Type B pancreatic cell (in vitro differentiated cells): ENCODE measurements around the gene KRTAP16-1. TPM values are rescaled to one million over a fixed set of nuclear protein-coding genes. Genes with fewer than 3 reads are reported as not detected.
"Not testable (repeated sequence)": the region's sequence is repeated elsewhere in the genome, so short reads cannot be mapped to it uniquely, and the experiment has no call there.

Experiments
- DNase-seq: peaks from one replicate; pipeline ENCODE4 v3.0.0; 2021; ENCODE audit warnings: mixed read lengths; ENCODE audit not compliant: unreplicated experiment; ENCODE audit errors: extremely low spot score
- H3K27ac Mint-ChIP-seq: 2 replicates; pipeline ENCODE4 v1.8.0; 2021; ENCODE audit warnings: mild to moderate bottlenecking, mixed read lengths
- H3K27me3 Mint-ChIP-seq: 2 replicates; pipeline ENCODE4 v1.8.0; 2021; ENCODE audit warnings: mixed read lengths
- H3K36me3 Mint-ChIP-seq: 2 replicates; pipeline ENCODE4 v1.8.0; 2021; ENCODE audit warnings: mixed read lengths
- H3K4me1 Mint-ChIP-seq: one replicate; pipeline ENCODE4 v1.8.0; 2021; ENCODE audit warnings: mixed read lengths; ENCODE audit not compliant: unreplicated experiment
- H3K4me3 Mint-ChIP-seq: 2 replicates; pipeline ENCODE4 v1.8.0; 2021; ENCODE audit warnings: mild to moderate bottlenecking, mixed read lengths
- H3K9me3 Mint-ChIP-seq: 2 replicates; pipeline ENCODE4 v1.8.0; 2021; ENCODE audit warnings: mixed read lengths
- CTCF ChIP-seq: fragments of 200-600 bp; sonication (generic); conservative IDR thresholded peaks from 2 replicates; pipeline ENCODE4 v1.5.0; 2021; ENCODE audit warnings: antibody characterized with exemption, mild to moderate bottlenecking
- total RNA-seq: library from RNA; stranded (reverse); gene quantifications from 2 replicates; pipeline ENCODE4 v1.2.1, GENCODE V29; 2021; ENCODE audit warnings: low replicate concordance

The KRTAP16-1 gene
- total RNA-seq, 1 donor from 2014 or later, result not detected

- TF ChIP-seq CTCF, result no peak
- H3K36me3 Mint-ChIP-seq, result no peaks in the 10 kb centered on the region
- H3K4me3 Mint-ChIP-seq, result peak overlapping the region; percentile 27
- H3K4me1 Mint-ChIP-seq, result peaks cover 7% of the 10 kb centered on the region
- H3K27ac Mint-ChIP-seq, result peak overlapping the region; percentile 63
- H3K9me3 Mint-ChIP-seq, result peaks cover 8% of the 10 kb centered on the region
- H3K27me3 Mint-ChIP-seq, result peaks cover 4% of the 10 kb centered on the region
- DNase-seq, result no peak
Measured at GRCh38 chr17:41347869-41348760, 39.0 kb upstream of the KRTAP16-1 start.

GRCh38 chr17:41346421-41346820 is 37.3 kb upstream of the KRTAP16-1 start:
- Mint-ChIP-seq H3K9me3 (peaks cover 12% of the 10 kb centered on the region), H3K4me1 (peaks cover 10% of the 10 kb centered on the region)
- H3K27ac Mint-ChIP-seq, H3K36me3 Mint-ChIP-seq, H3K4me3 Mint-ChIP-seq, H3K27me3 Mint-ChIP-seq, DNase-seq: not testable (repeated sequence)

GRCh38 chr17:41345992-41346391 is 36.9 kb upstream of the KRTAP16-1 start:
- no peak overlapping the region for H3K27ac Mint-ChIP-seq
- no peak for DNase-seq
- TF ChIP-seq CTCF, result no peak
- no peaks in the 10 kb centered on the region for H3K27me3 Mint-ChIP-seq
- no peaks in the 10 kb centered on the region for H3K36me3 Mint-ChIP-seq
- no peak overlapping the region for H3K4me3 Mint-ChIP-seq
- H3K9me3 Mint-ChIP-seq, result peaks cover 12% of the 10 kb centered on the region
- H3K4me1 Mint-ChIP-seq, result peaks cover 15% of the 10 kb centered on the region

- Mint-ChIP-seq H3K27me3 (no peaks in the 10 kb centered on the region), H3K9me3 (peaks cover 12% of the 10 kb centered on the region), H3K4me1 (peaks cover 33% of the 10 kb centered on the region), H3K27ac (peak overlapping the region; percentile 88), H3K4me3 (peak overlapping the region; percentile 2), H3K36me3 (no peaks in the 10 kb centered on the region)
- DNase-seq, result no peak
- TF ChIP-seq CTCF, result no peak
Measured at GRCh38 chr17:41343029-41343428, 33.9 kb upstream of the KRTAP16-1 start.

DNA sequence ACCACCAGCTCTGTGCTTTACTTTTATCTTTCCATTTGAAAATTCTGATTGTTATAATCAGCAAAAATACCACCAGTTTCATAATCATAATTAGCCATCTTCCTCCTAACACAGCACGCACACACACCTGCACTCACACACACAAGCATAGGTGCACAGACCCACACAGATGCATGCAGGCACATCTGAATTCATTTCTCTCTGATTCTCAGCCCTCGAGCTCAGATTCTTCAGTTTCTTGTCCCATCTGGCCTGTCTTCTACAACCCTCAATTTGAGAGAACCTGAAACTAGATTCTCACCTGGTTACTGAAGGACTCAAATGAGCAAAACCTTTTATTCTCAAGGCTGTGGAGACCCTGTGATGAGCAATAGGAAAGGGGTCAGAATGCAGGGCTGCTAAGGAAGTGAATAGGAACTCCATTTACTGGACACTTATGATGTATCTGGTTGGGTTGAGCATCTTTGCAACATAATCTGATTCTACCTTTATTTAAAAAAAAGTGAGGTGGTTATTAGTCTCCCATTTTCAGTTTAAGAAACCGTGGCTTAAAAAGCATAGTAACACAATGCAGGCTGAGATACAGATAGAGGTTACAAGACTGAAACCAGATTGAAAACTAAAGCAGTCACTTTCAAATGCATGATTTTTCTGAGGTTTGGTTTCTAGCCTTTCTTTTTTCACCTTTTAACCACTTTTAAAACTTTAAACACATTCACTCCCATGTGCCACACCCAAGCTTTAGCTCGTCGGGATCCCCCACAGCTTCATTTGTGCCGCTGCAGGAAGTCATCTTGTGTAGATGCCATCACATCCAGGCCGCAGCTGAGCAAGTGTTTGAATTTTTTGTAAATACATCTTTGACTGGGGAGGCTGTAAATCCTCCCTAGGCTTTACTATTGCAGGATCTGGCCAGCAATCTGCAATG is 32.1 kb upstream of the KRTAP16-1 start:
- TF ChIP-seq CTCF, result no peak
- DNase-seq, result no peak
- peaks cover 30% of the 10 kb centered on the region for H3K4me1 Mint-ChIP-seq
- peak overlapping the region; percentile 88 for H3K27ac Mint-ChIP-seq
- no peaks in the 10 kb centered on the region for H3K27me3 Mint-ChIP-seq
- H3K36me3 Mint-ChIP-seq, result no peaks in the 10 kb centered on the region
- no peak overlapping the region for H3K4me3 Mint-ChIP-seq
- H3K9me3 Mint-ChIP-seq, result peaks cover 12% of the 10 kb centered on the region
